Brain microvascular endothelial cell (primary cell): ENCODE measurements around the gene SLC1A5.

Source experiments
- DNase-seq: peaks from one replicate; pipeline ENCODE4 v3.0.0-alpha.2; 2020
- H3K27ac ChIP-seq: fragments of 250-450 bp; sonication (Bioruptor Pico); 2 replicates; pipeline ENCODE4 v1.5.1; 2020; ENCODE audit warnings: mild to moderate bottlenecking, moderate library complexity
- H3K27me3 ChIP-seq: fragments of 250-450 bp; sonication (Bioruptor Pico); replicated peaks from 2 replicates; pipeline ENCODE4 v1.5.1; 2020; ENCODE audit warnings: mild to moderate bottlenecking
- H3K36me3 ChIP-seq: fragments of 250-450 bp; sonication (Bioruptor Pico); replicated peaks from 2 replicates; pipeline ENCODE4 v1.5.1; 2020; ENCODE audit warnings: mild to moderate bottlenecking
- H3K4me3 ChIP-seq: 2 replicates; pipeline ENCODE4 v1.5.1; 2011; ENCODE audit warnings: low read depth, mild to moderate bottlenecking, control low read depth, low read length, moderate library complexity
- in situ Hi-C: cut with HindIII; loops from 2 replicates; pipeline ENCODE4 v1.10.0; 2017; ENCODE audit warnings: low sequenced_read_pairs, low pct_ligation_motif_present
- TF ChIP-seq, protein P1 (sequence below): IDR thresholded peaks from 2 replicates; pipeline ENCODE4 v1.5.1; 2011; ENCODE audit warnings: low read depth, mild to moderate bottlenecking, moderate library complexity, low read length, control low read depth, inconsistent platforms; ENCODE audit errors: missing control alignments

The SLC1A5 gene

DNA sequence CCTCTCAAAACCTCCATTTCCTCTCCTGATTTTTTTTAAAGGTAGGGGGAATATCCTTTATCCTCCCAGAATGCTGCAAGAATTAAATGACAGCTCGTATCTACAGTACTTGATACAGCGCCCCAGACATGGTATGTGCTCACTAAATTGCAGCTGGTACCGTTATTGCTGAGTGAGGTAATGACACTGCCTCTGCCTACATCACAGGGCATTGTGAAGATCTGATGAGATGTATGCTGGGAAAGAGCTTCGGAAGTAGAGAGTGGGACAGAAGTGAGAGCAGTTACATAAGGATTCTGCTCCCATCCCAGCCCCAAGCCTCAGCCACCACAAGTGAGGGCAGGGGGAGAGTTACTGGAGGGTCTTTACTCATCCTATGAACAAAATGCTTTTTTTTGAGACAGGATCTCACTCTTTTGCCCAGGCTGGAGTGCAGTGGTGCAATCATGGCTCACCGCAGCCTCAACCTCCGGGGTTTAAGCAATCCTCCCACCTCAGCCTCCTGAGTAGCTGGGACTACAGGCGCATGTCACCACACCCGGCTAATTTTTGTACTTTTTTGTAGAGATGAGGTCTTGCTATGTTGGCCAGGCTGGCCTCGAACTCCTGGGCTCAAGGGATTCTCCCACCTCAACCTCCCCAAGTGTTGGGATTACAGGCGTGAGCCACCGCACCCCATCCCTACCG lies 44.2 kb downstream of the SLC1A5 start:
- TF ChIP-seq, protein P1, sequence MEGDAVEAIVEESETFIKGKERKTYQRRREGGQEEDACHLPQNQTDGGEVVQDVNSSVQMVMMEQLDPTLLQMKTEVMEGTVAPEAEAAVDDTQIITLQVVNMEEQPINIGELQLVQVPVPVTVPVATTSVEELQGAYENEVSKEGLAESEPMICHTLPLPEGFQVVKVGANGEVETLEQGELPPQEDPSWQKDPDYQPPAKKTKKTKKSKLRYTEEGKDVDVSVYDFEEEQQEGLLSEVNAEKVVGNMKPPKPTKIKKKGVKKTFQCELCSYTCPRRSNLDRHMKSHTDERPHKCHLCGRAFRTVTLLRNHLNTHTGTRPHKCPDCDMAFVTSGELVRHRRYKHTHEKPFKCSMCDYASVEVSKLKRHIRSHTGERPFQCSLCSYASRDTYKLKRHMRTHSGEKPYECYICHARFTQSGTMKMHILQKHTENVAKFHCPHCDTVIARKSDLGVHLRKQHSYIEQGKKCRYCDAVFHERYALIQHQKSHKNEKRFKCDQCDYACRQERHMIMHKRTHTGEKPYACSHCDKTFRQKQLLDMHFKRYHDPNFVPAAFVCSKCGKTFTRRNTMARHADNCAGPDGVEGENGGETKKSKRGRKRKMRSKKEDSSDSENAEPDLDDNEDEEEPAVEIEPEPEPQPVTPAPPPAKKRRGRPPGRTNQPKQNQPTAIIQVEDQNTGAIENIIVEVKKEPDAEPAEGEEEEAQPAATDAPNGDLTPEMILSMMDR: no peak
- Histone ChIP-seq H3K4me3 (no peak overlapping the region), H3K27ac (no peak overlapping the region), H3K27me3 (no peaks in the 10 kb centered on the region), H3K36me3 (peaks cover 13% of the 10 kb centered on the region)
- no peak for DNase-seq
- in situ Hi-C loops: no loop called here

DNA sequence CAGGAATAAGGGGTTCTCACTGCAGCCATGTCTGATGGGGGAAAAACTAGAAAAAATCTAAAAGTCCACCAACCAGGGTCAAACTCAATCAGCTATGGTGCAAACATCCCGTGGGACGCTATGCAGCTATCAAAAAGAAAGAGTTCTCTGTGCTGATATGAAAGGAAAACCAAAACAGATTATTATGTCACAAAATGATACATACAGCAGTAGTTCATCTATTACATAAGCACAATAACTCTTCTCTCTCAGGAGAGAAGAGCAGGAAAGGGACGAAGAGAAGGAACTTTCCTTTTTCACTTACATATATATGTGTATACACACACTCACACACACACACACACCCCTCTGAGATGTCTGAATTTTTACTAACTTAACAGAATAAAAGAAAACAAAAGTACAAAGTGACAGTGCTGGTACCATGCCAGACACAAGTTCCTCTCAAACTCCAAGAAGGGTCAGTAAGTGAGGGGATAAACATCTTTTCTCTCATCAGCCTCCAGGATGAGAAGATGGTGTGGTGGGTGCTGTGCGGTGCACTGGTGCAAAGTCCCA lies 45.4 kb downstream of the SLC1A5 start:
- Histone ChIP-seq H3K27me3 (no peaks in the 10 kb centered on the region), H3K36me3 (peaks cover 18% of the 10 kb centered on the region), H3K4me3 (no peak overlapping the region), H3K27ac (no peak overlapping the region)
- TF ChIP-seq, protein P1: no peak
- no peak for DNase-seq
- in situ Hi-C loops: no loop called here

DNA sequence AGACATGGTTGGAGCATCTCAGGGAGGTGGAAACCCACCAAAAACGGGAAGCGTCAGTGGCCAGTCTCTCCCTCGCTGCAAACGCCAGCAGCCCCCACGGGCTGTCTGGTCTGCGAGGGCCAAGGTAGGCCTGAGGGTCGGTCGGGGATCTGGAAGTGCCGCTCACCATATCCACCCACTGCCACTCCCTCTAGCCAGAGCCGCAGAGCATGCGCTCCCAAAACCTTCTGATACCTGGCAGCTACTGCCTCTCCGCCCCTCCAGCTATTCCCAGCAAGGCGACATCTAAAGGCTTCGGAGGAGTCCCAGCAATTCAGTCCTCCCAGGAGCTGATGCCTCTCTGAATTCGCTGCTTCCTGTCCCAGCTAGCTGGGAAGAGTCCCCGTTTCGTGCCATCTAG lies 46.9 kb downstream of the SLC1A5 start:
- TF ChIP-seq, protein P1: no peak
- no peaks in the 10 kb centered on the region for H3K27me3 ChIP-seq
- no peak overlapping the region for H3K27ac ChIP-seq
- DNase-seq: no peak
- in situ Hi-C loops: no loop called here
- peaks cover 31% of the 10 kb centered on the region for H3K36me3 ChIP-seq
- H3K4me3 ChIP-seq: no peak overlapping the region

DNA sequence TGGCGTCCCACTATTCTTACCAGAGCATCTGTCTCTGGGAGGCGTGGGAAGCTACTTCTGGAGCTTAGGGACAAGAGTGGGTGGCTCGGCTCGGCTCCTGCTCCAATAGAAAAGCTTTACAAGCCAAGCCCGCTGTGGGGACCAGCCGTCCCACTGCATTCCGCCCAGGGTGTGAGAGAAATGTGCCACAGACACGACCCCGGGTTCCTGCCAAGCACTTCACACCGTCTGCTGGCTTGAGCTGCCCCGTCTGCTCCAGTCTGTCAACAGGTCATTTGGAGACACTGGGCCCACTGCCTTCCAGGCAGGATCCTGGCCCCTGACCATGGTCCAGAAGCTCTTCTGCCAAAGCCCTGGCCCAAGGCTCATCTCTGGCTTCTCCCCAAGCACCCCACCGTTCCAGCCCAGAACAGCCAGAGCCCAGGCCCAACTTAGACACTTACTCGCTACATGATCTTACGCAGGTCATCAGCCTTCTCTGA lies 49.1 kb downstream of the SLC1A5 start:
- in situ Hi-C loops: no loop called here

DNA sequence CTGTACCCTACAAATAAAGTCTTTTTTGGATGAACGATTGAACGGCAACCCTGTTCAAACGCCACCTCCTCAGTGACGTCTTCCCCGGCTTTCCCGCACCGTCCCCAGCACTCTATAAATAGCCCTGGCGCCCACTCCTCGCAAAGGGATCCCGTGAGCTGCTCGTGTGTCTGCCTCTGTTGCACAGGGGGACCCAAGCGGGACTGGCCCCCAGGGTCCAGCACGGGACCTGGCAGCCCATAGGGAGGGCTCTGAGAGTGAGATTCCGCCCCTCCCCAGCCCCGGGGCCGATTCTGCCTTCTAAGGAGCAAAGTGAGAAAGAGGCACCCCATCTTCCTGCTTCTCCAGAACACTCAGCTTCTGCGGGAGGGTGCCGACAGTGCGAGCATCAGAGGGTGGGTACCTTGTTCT lies 50.6 kb downstream of the SLC1A5 start:
- TF ChIP-seq, protein P1: no peak
- in situ Hi-C loops: no loop called here
- DNase-seq: no peak
- Histone ChIP-seq H3K27ac (no peak overlapping the region), H3K36me3 (peaks cover 48% of the 10 kb centered on the region), H3K27me3 (no peaks in the 10 kb centered on the region), H3K4me3 (no peak overlapping the region)

More for the DNA sequence above, 49.1 kb downstream of the SLC1A5 start:
- TF ChIP-seq, protein P1: no peak
- H3K4me3 ChIP-seq: no peak overlapping the region
- no peak for DNase-seq
- H3K36me3 ChIP-seq: peaks cover 35% of the 10 kb centered on the region
- no peak overlapping the region for H3K27ac ChIP-seq
- H3K27me3 ChIP-seq: no peaks in the 10 kb centered on the region
